Measurements from ENCODE around the gene WNT16.
"Not testable (repeated sequence)": the region's sequence is repeated elsewhere in the genome, so short reads cannot be mapped to it uniquely, and the experiment has no call there.

WNT16 gene

GRCh38 chr7:121307021-121307574 lies 21.7 kb upstream of the WNT16 start:
- DNase-seq: no peak

DNA sequence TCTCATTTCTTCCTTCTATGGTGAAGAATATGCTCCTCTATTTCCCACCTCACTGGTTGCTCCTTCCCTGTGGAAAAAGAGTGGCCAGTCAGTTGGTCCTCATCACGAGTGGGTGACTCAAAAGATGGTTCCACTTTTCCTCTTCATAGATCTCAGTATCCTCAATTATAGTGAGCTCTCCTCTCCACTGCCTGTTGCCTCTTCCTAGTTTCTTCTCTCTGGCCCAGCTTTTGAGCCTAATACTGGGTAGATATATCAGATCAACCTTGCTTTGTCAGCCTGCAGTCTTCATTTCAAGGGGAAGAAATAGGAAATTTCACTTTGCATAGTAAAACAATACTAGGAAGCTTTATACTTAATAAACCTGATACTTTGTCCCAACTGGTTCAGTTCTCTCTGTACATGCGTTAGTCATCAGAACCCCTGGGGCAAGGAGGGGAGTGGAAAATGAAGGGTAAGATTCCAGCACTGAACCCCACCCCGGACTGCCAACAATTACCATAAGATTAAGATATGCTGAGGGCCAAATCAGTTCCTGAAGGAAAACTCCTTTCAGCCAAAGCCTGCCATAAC lies 15.5 kb upstream of the WNT16 start:
- no peak for DNase-seq

- DNase-seq: peak; percentile 81
Observed at GRCh38 chr7:121313793-121314676, 14.8 kb upstream of the WNT16 start.

- DNase-seq: not testable (repeated sequence)
Observed at GRCh38 chr7:121315170-121315569, 13.6 kb upstream of the WNT16 start.

DNA sequence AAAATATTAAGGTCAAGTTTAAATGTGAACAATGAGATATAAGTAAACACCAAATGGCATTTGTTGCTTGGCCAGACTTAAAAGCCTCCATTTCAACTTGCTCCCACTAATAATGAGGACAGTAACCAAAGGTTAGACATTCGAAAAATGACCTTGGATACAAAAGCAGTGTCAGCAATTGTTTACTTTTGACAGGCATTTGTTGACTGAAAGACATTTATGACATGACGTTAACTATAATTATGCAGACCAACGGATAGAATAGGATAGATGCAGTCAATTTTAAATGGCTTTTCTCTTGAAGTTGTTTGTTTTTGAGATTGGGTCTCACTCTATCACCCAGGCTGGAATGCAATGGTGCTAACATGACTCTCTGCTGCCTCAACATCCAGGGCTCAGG lies 6.3 kb upstream of the WNT16 start:
- no peak for DNase-seq

DNA sequence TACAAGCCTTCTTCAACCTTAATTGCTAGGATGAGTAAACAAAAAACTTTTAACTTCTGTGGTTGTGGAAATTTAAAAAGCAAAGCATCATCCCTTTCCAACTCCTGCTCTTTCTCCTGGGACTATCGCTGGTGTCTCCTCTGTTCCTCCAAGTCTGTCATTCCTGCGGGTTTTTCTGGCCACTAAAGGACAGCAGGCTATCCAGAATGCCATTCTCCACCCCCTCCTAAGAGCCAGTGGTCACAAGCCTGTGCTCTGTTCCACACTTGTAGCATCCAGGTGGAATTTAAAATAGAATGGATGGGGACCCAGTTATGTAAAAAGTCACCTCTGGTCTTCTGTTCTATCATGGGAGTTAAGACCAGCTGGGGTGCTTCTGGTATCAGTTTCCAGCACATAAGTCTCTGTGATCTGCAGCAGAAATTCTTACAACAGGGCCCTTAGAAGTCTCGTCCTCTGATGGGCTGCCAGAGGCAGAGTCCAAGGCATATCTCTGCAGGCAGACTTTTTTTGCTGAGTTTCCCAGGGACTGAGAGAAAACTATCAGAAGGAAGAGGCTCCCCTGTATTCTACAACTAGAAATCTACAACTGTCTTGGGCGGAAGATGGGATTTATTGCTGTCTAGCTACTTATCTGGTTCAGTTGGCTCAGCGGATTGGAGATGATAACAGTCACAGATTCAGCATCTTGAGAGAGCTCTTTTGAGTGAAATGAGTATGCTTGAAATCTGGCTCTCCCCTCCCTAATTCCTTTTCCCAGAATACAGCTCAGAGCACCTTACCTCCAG lies 5.1 kb upstream of the WNT16 start:
- no peak for DNase-seq

GRCh38 chr7:121327671-121328070 lies 1.1 kb upstream of the WNT16 start:
- DNase-seq: no peak

DNA sequence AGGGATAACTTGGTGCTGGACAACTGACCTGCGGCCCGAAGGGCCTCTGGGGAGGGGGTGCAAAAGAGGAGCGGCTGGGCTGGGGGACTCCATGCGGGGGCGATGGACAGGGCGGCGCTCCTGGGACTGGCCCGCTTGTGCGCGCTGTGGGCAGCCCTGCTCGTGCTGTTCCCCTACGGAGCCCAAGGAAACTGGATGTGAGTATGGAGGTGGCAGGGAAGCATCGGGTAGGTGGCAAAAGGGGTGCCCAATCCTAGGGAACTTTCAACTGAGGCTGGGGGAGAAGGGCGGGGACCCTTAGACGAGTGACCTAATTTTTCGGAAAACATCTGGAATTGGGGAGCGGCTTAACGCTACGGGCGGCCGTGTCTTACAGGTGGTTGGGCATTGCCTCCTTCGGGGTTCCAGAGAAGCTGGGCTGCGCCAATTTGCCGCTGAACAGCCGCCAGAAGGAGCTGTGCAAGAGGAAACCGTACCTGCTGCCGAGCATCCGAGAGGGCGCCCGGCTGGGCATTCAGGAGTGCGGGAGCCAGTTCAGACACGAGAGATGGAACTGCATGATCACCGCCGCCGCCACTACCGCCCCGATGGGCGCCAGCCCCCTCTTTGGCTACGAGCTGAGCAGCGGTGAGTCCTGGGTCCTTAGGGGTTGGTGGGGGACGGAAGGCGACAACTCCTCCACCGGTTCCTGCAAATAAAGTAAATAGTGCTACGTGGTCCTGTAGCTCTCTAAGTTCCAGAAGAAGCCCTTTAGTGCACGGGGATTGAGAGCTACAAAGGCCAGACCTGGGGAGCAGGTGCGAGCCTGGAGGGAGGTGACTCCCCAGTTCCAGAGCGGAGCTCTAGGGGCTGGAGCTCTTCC lies 622 bp downstream of the WNT16 start:
- peak; percentile 70 for DNase-seq

DNA sequence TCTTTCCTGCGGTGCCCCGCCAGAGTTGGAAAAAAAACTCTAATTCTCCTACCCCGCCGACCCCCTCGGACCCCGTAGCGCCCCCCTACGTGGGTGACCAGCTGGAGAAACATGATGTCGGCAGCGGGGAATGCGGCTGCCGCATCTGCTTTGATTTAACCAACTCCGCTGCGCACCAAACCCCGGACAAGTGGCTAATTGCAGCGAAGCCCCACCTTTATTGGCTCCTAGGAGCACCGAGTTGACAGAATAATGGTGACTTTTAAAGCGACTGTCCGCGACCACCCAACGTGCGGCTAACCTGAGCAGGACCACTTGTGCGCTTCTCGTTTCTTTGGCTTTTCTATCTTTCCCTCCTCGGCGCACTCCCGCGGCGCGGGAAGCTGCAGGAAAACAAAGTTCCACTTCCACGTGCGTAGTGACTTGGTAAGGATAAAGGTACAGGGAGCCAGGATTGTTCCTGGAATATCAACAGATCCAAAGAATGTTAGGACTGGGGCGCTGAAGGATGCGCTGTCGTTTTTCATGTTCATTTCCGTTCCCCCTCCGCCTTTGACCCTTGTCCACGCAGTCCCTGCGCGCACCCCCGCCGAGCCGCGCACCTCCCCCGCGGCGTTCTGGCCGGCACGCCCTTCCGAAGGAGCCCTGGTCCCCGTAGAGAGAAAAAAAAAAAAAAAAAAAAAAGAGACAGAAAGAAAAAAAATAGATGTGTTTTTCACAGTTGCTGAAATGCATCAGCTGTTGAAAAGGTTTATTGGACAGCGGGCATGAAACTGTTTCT lies 1.4 kb downstream of the WNT16 start:
- no peak for DNase-seq

DNA sequence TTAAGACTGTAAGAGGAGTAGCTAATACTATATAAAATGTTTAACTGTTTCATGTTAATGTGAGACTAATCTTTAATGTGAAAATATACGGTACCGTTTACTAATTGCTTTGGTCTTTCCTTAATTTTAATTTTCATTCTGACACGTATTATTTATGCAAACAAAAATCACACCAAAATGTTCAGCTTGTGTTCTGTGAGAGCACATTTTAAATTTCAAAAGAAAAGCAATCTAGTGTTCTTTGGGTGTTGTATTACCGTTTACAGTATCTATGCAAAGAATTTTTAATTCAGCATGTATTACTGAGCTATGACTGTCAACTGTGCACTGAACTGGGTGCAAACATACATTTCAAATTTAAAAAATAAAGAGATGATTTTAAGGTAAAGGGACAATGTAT lies 2.2 kb downstream of the WNT16 start:
- DNase-seq: no peak

GRCh38 chr7:121331574-121331973 lies 2.8 kb downstream of the WNT16 start:
- DNase-seq: no peak

GRCh38 chr7:121334376-121334775 lies 5.6 kb downstream of the WNT16 start:
- no peak for DNase-seq

- DNase-seq: no peak
Observed at GRCh38 chr7:121334875-121335648, 6.3 kb downstream of the WNT16 start.

DNA sequence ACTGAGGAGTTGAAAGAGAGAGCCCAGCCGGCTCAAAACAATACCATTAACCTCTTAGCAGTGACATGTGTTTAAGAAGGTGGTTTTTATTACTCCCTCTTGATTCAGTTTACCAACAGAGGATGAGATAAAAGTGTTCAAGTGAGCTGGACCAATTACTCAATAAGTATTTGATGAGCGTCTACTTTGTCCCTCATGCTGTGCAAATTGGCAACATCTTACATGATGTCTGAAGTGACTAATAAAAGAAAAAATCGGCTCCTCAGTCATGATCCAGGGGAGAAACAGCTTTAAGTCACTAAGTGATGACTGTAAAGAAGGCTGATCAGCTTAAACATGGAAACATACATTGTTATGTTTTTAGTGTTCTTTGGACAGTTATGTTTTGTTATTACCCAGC lies 7.8 kb downstream of the WNT16 start:
- no peak for DNase-seq

- peak; percentile 17 for DNase-seq
Observed at GRCh38 chr7:121337398-121337797, 8.6 kb downstream of the WNT16 start.

GRCh38 chr7:121339082-121339481 lies 10.3 kb downstream of the WNT16 start:
- no peak for DNase-seq

- DNase-seq: no peak
Observed at GRCh38 chr7:121341933-121342332, 13.1 kb downstream of the WNT16 start.

DNA sequence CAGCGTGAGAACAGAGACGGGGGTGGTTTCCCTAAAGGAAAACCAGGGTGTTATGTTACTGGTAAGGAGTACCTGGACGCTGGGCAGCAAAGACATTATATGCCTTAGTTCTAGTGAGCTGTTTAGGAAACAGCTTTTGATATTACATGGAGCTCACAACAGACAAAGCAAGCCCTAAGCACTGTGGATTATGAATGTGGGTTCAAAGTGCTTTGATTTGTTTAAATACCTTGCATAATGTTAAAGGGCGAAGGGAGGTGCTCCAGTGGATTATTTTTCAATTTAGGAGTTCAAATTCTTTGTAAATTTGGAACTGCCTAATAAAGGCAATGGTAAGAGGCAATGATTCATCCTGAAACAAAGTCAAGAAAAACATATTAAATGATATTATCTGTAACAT lies 13.8 kb downstream of the WNT16 start:
- no peak for DNase-seq

DNA sequence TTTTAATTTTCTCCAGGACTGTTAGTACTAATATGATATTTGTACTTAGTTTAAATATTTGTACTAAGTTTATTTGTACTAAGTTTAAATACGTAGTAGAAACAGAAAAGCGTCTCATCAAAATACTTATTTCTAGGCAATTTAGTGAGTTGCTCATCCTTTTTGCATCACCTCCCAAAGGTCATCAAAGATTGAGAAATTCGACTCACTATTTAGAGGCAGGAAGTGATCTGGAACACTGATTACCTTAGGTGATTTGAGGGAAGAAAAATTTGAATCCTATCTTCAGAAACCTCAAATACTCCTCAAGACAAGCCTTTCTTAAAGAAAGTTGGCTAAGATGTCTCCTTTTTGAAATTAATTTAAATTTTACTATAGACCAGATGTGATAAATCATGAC lies 14.5 kb downstream of the WNT16 start:
- no peak for DNase-seq

- DNase-seq: no peak
Observed at GRCh38 chr7:121344093-121344492, 15.3 kb downstream of the WNT16 start.

DNA sequence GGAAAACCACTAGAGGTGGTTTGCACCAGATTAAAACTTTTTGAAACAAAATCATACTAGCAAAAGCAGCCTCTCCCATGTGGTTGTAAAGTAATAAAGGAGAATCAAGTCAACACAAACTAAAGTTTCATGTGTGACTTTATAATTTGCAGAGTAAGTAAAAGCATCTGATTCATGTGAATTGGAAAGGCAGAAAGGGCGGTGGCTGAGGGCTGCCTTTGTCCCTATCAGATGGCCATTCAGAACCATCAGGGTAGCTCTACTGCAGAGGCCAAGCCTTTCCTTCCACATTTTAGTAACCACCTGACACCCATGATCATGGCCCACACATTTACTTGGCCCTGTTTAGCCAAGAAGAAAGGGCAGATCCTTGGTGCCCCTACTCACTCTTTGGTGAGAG lies 15.7 kb downstream of the WNT16 start:
- DNase-seq: no peak
